ENCODE results near the gene HEXIM1.

DNA sequence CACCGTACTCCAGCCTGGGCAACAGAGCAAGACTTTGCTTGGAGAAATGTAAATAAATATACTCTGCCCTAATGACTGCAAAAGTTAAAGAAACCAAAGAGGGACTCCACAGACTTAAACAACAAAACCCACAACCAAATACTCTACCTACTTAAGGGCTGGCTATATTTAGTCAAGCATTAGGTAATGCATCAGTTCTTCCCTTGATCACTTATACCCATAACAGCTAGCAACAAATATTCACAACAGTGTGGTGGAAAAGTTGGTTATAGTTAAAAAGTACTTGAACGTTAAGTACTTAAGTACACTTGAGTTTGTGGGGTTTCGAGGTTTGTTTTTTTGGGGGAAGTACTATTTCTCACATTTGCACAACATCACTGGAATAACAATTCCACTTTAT lies 8.0 kb downstream of the HEXIM1 start:
- TF ChIP-seq, protein P1, sequence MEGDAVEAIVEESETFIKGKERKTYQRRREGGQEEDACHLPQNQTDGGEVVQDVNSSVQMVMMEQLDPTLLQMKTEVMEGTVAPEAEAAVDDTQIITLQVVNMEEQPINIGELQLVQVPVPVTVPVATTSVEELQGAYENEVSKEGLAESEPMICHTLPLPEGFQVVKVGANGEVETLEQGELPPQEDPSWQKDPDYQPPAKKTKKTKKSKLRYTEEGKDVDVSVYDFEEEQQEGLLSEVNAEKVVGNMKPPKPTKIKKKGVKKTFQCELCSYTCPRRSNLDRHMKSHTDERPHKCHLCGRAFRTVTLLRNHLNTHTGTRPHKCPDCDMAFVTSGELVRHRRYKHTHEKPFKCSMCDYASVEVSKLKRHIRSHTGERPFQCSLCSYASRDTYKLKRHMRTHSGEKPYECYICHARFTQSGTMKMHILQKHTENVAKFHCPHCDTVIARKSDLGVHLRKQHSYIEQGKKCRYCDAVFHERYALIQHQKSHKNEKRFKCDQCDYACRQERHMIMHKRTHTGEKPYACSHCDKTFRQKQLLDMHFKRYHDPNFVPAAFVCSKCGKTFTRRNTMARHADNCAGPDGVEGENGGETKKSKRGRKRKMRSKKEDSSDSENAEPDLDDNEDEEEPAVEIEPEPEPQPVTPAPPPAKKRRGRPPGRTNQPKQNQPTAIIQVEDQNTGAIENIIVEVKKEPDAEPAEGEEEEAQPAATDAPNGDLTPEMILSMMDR (conservative IDR thresholded peaks at IDR 0.05; ENCODE audit: low read length), result no peak
- TF ChIP-seq EZH2phosphoT487 (IDR thresholded peaks at IDR 0.05; ENCODE audit: borderline replicate concordance, low read depth, low read length), result no peak

All from OCI-LY7 (cell line).